COLO668 (cell line): ENCODE data around the gene CCDC97.
"Not testable (repeated sequence)": the region's sequence is repeated elsewhere in the genome, so short reads cannot be mapped to it uniquely, and the experiment has no call there.

Experiments used
- DNase-seq: peaks from one replicate; lab custom pipeline; 2025; ENCODE audit not compliant: unreplicated experiment; lab: John Stamatoyannopoulos, UW

The CCDC97 gene

GRCh38 chr19:41310033-41310831, at the start of gene CCDC97:
Gene CCDC97 (plus strand): TSS chr19:41310172. CDS start chr19:41310311, 139 bp downstream.
- DNase-seq, result peak; percentile 86

GRCh38 chr19:41261474-41262190, 48.3 kb upstream of the CCDC97 start:
- DNase-seq, result no peak

GRCh38 chr19:41263042-41263849, 46.7 kb upstream of the CCDC97 start:
- peak; percentile 61 for DNase-seq

- DNase-seq, result peak; percentile 99
Measured at GRCh38 chr19:41263850-41264580, 46.0 kb upstream of the CCDC97 start, which contains the start of gene HNRNPUL1. Gene HNRNPUL1 (plus strand): TSS chr19:41264372. CDS start chr19:41264504, 132 bp downstream.

- peak; percentile 71 for DNase-seq
Measured at GRCh38 chr19:41264581-41265394, 45.2 kb upstream of the CCDC97 start.

GRCh38 chr19:41265395-41266153, 44.4 kb upstream of the CCDC97 start:
- DNase-seq, result peak; percentile 24

GRCh38 chr19:41269055-41269454, 40.9 kb upstream of the CCDC97 start:
- no peak for DNase-seq

GRCh38 chr19:41269571-41269970, 40.4 kb upstream of the CCDC97 start:
- no peak for DNase-seq

GRCh38 chr19:41273076-41273475, 36.9 kb upstream of the CCDC97 start:
- no peak for DNase-seq

GRCh38 chr19:41274802-41275201, 35.2 kb upstream of the CCDC97 start:
- no peak for DNase-seq

- DNase-seq, result no peak
Measured at GRCh38 chr19:41276231-41276630, 33.7 kb upstream of the CCDC97 start.

GRCh38 chr19:41278478-41278877, 31.5 kb upstream of the CCDC97 start:
- DNase-seq, result no peak

GRCh38 chr19:41288673-41289530, 21.1 kb upstream of the CCDC97 start:
- no peak for DNase-seq

- not testable (repeated sequence) for DNase-seq
Measured at GRCh38 chr19:41289814-41290213, 20.2 kb upstream of the CCDC97 start.

- no peak for DNase-seq
Measured at GRCh38 chr19:41294393-41294792, 15.6 kb upstream of the CCDC97 start.

- DNase-seq, result no peak
Measured at GRCh38 chr19:41295499-41295898, 14.5 kb upstream of the CCDC97 start.

GRCh38 chr19:41296433-41296871, 13.5 kb upstream of the CCDC97 start:
- DNase-seq, result no peak
